Osteocyte (in vitro differentiated cells): ENCODE results near the gene FOXO6. TPM values are rescaled to one million over a fixed set of nuclear protein-coding genes. Genes with fewer than 3 reads are reported as not detected.

ENCODE experiments used
- DNase-seq: peaks from one replicate; pipeline ENCODE4 v3.0.0; 2021; ENCODE audit warnings: mixed read lengths; ENCODE audit not compliant: unreplicated experiment; ENCODE audit errors: extremely low spot score
- H3K27ac Mint-ChIP-seq: one replicate; pipeline ENCODE4 v1.8.0; 2021; ENCODE audit warnings: mild to moderate bottlenecking, mixed read lengths; ENCODE audit not compliant: unreplicated experiment
- H3K27me3 Mint-ChIP-seq: one replicate; pipeline ENCODE4 v1.8.0; 2021; ENCODE audit warnings: mixed read lengths; ENCODE audit not compliant: unreplicated experiment
- H3K36me3 Mint-ChIP-seq: one replicate; pipeline ENCODE4 v1.8.0; 2021; ENCODE audit warnings: mixed read lengths; ENCODE audit not compliant: unreplicated experiment
- H3K4me1 Mint-ChIP-seq: one replicate; pipeline ENCODE4 v1.8.0; 2021; ENCODE audit warnings: mixed read lengths; ENCODE audit not compliant: unreplicated experiment
- H3K4me3 Mint-ChIP-seq: one replicate; pipeline ENCODE4 v1.8.0; 2021; ENCODE audit warnings: mild to moderate bottlenecking, moderate library complexity, mixed read lengths; ENCODE audit not compliant: unreplicated experiment
- H3K9me3 Mint-ChIP-seq: one replicate; pipeline ENCODE4 v1.8.0; 2021; ENCODE audit warnings: mixed read lengths; ENCODE audit not compliant: unreplicated experiment
- CTCF ChIP-seq: fragments of 200-600 bp; sonication (generic); IDR thresholded peaks from 2 replicates; pipeline ENCODE4 v1.5.0; 2021; ENCODE audit warnings: antibody characterized with exemption, mild to moderate bottlenecking, moderate library complexity
- total RNA-seq: library from RNA; stranded (reverse); gene quantifications from 2 replicates; pipeline ENCODE4 v1.2.1, GENCODE V29; 2021

Gene FOXO6
- total RNA-seq, 1 donor from 2014 or later = 0.99 TPM

GRCh38 chr1:41413748-41414281 is 52.6 kb downstream of the FOXO6 start:
- no peaks in the 10 kb centered on the region for H3K9me3 Mint-ChIP-seq
- TF ChIP-seq CTCF = no peak
- no peaks in the 10 kb centered on the region for H3K36me3 Mint-ChIP-seq
- H3K4me1 Mint-ChIP-seq = peaks cover 16% of the 10 kb centered on the region
- no peak overlapping the region for H3K4me3 Mint-ChIP-seq
- peaks cover 17% of the 10 kb centered on the region for H3K27me3 Mint-ChIP-seq
- H3K27ac Mint-ChIP-seq = no peak overlapping the region
- DNase-seq = no peak

GRCh38 chr1:41414296-41414695 is 53.1 kb downstream of the FOXO6 start:
- H3K27ac Mint-ChIP-seq = no peak overlapping the region

GRCh38 chr1:41414716-41415306 is 53.6 kb downstream of the FOXO6 start:
- no peak overlapping the region for H3K4me3 Mint-ChIP-seq
- no peaks in the 10 kb centered on the region for H3K9me3 Mint-ChIP-seq
- H3K27ac Mint-ChIP-seq = no peak overlapping the region
- DNase-seq = no peak
- H3K4me1 Mint-ChIP-seq = peaks cover 22% of the 10 kb centered on the region
- H3K27me3 Mint-ChIP-seq = peaks cover 9% of the 10 kb centered on the region
- H3K36me3 Mint-ChIP-seq = no peaks in the 10 kb centered on the region
- no peak for TF ChIP-seq CTCF

More at GRCh38 chr1:41414296-41414695, 53.1 kb downstream of the FOXO6 start:
- Mint-ChIP-seq H3K4me1 (peaks cover 19% of the 10 kb centered on the region), H3K4me3 (no peak overlapping the region), H3K36me3 (no peaks in the 10 kb centered on the region), H3K9me3 (no peaks in the 10 kb centered on the region), H3K27me3 (peaks cover 13% of the 10 kb centered on the region)
- no peak for DNase-seq
- no peak for TF ChIP-seq CTCF

- H3K27me3 Mint-ChIP-seq = no peaks in the 10 kb centered on the region
- no peak overlapping the region for H3K27ac Mint-ChIP-seq
- peaks cover 28% of the 10 kb centered on the region for H3K4me1 Mint-ChIP-seq
- no peaks in the 10 kb centered on the region for H3K9me3 Mint-ChIP-seq
- TF ChIP-seq CTCF = no peak
- no peaks in the 10 kb centered on the region for H3K36me3 Mint-ChIP-seq
- DNase-seq = no peak
- H3K4me3 Mint-ChIP-seq = no peak overlapping the region
These were observed 54.8 kb downstream of the FOXO6 start for GRCh38 chr1:41416081-41416480.

GRCh38 chr1:41416552-41417334 is 55.5 kb downstream of the FOXO6 start:
- H3K27ac Mint-ChIP-seq = no peak overlapping the region
- H3K4me1 Mint-ChIP-seq = peaks cover 28% of the 10 kb centered on the region
- no peaks in the 10 kb centered on the region for H3K9me3 Mint-ChIP-seq
- peak; percentile 95 for TF ChIP-seq CTCF
- H3K27me3 Mint-ChIP-seq = no peaks in the 10 kb centered on the region
- no peak overlapping the region for H3K4me3 Mint-ChIP-seq
- H3K36me3 Mint-ChIP-seq = no peaks in the 10 kb centered on the region
- DNase-seq = peak; percentile 91
